Measurements from ENCODE around the gene ZNF519. TPM values are rescaled to one million over a fixed set of nuclear protein-coding genes. Genes with fewer than 3 reads are reported as not detected.

The ZNF519 gene
- 3.4 and 6.3 TPM in 2 replicates for total RNA-seq

DNA sequence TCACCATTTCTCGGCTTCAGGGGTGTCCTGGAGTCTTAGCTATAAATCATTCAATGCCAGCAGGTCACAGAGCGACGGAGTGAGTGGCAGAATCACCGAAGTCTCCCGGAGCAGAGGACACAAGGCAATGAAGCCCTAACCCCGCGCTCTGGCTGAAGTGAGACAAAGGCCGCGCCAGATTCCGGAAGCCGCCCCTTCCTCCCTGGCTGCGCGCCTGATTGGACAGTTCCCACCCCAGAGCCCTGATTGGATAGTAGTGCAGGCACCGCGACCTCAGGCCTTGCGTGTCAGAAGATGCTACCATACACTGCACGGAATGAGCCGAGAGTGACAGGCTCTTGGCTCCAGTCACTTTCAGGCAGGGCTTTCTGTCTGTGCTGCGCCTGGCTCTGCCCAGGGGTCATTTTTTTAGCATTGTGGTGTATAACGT lies at the start of gene ZNF519:
Gene ZNF519 (minus strand): TSS at position 165 of the 430 bp plus-strand sequence. CDS start 158 bp downstream, at position 7.

Other genes starting within 250 kb of the ZNF519 start
- not detected in 2 replicates for gene MC2R, start 216.9 kb downstream of the ZNF519 start, total RNA-seq

Data from hair follicle dermal papilla cell (primary cell).